GM19372 (cell line): Measurements from ENCODE around the gene KCNMA1.
"Not testable (repeated sequence)": the region's sequence is repeated elsewhere in the genome, so short reads cannot be mapped to it uniquely, and the experiment has no call there.

Experiments
- ATAC-seq: cut with Tn5 transposase; IDR thresholded peaks from one replicate; pipeline ENCODE4 v1.9.1; 2021; ENCODE audit warnings: mild to moderate bottlenecking, low read depth, moderate library complexity; ENCODE audit not compliant: unreplicated experiment

KCNMA1 gene

GRCh38 chr10:77588886-77589285, 48.7 kb downstream of the KCNMA1 start:
- no peak for ATAC-seq

- no peak for ATAC-seq
These were observed 50.2 kb downstream of the KCNMA1 start for GRCh38 chr10:77587416-77587790.

- ATAC-seq: no peak
These were observed 50.7 kb downstream of the KCNMA1 start for GRCh38 chr10:77586719-77587415.

- ATAC-seq: no peak
These were observed 52.7 kb downstream of the KCNMA1 start for GRCh38 chr10:77584938-77585337.

GRCh38 chr10:77583527-77583926, 54.1 kb downstream of the KCNMA1 start:
- ATAC-seq: no peak

GRCh38 chr10:77582710-77583115, 54.9 kb downstream of the KCNMA1 start:
- no peak for ATAC-seq

- ATAC-seq: no peak
These were observed 55.9 kb downstream of the KCNMA1 start for GRCh38 chr10:77581738-77582137.

- ATAC-seq: no peak
These were observed 57.1 kb downstream of the KCNMA1 start for GRCh38 chr10:77580482-77580881.

- no peak for ATAC-seq
These were observed 58.9 kb downstream of the KCNMA1 start for GRCh38 chr10:77578583-77579227.

GRCh38 chr10:77577666-77578229, 59.9 kb downstream of the KCNMA1 start:
- ATAC-seq: no peak

GRCh38 chr10:77576444-77577032, 61.1 kb downstream of the KCNMA1 start:
- no peak for ATAC-seq

- ATAC-seq: no peak
These were observed 61.6 kb downstream of the KCNMA1 start for GRCh38 chr10:77576007-77576367.

- no peak for ATAC-seq
These were observed 62.2 kb downstream of the KCNMA1 start for GRCh38 chr10:77575271-77576006.

- no peak for ATAC-seq
These were observed 63.2 kb downstream of the KCNMA1 start for GRCh38 chr10:77574438-77574837.

GRCh38 chr10:77572520-77572919, 65.1 kb downstream of the KCNMA1 start:
- not testable (repeated sequence) for ATAC-seq

GRCh38 chr10:77571490-77571889, 66.1 kb downstream of the KCNMA1 start:
- no peak for ATAC-seq

GRCh38 chr10:77566914-77567566, 70.6 kb downstream of the KCNMA1 start:
- no peak for ATAC-seq

GRCh38 chr10:77566236-77566635, 71.4 kb downstream of the KCNMA1 start:
- ATAC-seq: no peak

- ATAC-seq: no peak
These were observed 72.0 kb downstream of the KCNMA1 start for GRCh38 chr10:77565590-77566023.
